CD4-positive, alpha-beta T cell treated with Interferon alpha-2 for 1 hour (primary cell): Measurements from ENCODE around the gene ADAM17.
"Not testable (repeated sequence)": the region's sequence is repeated elsewhere in the genome, so short reads cannot be mapped to it uniquely, and the experiment has no call there.

Experiments used
- DNase-seq, 2 donors: peaks; one replicate each; pipeline ENCODE4 v3.0.0-alpha.2; 2020 to 2022

Gene ADAM17

DNA sequence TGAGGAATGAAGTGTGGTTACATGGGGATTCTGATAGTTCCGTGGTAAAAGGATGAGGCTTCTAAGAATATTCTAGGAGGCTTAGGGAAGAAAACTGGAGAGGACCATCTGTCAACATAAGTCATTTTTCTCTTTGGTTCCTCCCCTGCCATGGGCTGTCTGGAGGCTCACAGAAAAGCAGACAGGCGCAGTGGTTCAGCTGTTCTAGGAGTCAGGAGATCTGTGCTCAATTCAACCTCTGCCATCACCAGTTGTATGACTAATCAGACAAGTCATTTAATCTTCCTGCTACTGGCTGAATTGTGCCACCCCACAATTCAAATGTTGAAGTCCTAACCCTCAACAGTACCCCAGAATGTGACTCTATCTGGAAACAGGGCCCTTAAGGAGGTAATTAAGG lies 36.4 kb downstream of the ADAM17 start:
- DNase-seq, result no peak

DNA sequence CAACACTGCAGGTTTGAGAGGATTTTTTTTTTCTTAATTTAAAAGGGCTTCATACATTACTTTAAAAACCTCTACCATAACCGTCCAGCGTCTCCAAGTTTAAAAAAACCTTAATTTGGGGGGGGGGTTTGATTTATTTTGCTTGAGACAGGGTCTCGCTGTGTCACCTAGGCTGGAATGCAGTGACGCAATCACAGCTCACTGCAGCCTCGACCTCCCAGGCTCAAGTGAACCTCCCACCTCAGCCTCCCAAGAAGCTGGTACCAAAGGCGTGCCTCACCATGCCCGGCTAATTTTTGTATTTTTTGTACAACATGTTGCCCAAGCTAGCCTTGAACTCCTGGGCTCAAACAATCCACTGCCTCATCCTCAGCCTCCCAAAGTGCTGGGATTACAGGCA lies 36.9 kb downstream of the ADAM17 start:
- DNase-seq, result no peak

DNA sequence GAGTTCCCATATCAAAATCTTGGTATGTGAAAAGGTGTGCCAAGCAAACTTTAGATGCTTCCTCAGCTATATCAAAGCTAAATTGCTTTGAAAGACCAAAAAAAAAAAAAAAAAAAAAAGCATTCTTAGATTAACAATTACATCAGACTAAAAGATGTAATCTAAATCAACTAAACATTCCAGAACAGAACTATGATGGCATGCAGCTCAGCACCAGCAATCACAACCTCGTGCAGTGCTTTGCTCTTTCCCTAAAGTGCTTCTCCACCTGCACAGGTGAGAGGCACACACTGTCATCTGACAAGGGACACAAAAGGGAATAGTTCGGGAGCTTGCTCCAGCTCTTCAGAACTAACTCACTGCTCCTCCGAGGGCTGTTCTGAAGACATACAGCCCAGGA lies 37.5 kb downstream of the ADAM17 start:
- no peak for DNase-seq

DNA sequence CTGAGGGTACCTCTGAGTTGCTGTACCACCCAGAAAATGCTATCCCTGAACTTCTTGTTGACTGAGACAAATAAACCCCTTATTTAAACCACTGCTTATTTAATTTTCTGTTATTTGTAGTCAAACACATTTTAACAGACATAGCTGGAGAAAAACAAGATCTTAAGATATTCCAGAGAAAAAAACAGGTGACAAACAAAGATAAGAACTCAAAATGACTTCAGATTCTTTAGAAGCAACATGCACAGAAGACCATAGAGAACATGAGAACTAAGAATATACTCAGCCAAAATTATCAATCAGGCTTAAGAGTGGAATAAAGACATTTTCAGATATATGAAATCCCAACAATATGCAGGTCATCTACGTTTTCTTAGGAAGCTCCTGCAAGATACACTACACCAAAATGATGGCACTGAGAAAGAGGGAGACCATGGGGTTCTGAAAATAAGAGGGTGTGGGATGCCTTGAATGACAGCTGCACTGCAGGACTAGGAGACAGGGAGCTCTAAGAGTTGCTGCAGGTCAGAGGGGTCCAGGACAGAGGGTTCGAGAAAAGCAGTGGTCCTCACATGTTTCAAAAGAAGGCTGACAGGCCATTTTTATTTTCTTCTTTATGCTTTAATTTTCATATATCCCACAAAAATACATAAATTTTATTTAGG lies 38.4 kb downstream of the ADAM17 start:
- DNase-seq, result no peak

DNA sequence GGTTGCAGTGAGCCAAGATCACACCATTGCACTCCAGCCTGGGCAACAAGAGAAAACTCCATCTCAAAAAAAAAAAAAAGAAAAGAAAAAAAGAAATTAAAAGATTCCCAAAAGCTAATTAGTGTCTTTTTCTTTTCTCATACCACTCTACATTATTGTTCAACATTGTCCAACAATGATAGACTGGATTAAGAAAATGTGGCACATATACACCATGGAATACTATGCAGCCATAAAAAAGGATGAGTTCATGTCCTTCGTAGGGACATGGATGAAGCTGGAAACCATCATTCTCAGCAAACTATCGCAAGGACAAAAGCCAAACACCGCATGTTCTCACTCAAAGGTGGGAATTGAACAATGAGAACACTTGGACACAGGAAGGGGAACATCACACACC lies 41.7 kb downstream of the ADAM17 start:
- not testable (repeated sequence) for DNase-seq

DNA sequence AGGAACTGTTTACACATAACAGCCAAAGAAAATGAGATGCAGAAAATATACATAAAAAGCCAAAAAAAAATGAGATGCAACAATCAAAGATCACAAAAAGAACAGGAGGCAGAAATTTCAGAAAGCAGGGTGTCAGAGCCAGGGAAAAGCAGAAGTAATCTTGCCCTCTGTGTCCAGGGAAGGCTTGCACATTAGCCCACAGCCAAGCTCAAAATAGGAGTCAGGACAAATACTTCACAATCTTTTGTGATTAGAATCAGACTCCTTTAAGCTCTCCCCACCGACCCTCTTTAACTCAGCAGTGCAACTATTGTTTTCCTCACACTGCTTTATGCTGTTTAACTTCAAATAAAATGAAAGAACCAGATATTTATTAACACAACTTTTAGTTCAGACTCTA lies 46.7 kb downstream of the ADAM17 start:
- DNase-seq, result no peak

DNA sequence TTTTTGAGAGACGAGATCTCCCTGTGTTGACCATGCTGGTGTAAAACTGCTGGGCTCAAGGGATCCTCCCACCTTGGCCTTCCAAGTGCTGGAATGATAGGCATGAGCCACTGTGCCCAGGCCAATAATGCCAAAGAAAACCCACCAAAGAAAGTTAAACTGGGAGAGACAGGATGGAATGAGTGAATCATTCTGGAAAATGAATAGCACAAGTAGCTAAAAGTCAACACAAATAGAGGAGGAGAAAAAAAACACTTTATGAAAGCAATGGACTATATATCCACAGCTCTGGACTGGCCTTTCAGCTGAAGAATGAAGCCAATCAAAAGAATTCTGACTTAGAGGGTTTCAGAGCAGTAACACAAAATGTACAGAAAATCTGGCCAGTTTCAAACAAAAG lies 57.4 kb downstream of the ADAM17 start:
- no peak for DNase-seq

DNA sequence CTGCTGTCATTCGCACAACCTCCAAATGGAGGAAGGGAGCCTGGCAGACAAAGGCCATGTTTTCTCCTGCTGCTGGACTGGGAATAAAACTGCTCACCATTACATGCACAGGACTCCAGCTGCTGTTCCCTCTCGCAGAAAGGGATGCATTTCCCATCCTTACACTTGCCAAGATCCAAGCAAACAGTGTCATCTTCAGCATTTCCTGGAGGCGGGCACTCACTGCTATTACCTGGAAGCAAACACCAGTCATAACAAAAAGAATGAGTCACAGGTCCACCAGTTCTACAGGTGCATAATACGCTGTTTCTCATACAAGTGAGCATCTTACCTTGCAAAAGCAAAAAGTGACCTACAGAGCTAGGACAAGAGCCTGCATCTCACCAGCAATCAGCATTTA lies 58.6 kb downstream of the ADAM17 start:
- DNase-seq, result no peak

DNA sequence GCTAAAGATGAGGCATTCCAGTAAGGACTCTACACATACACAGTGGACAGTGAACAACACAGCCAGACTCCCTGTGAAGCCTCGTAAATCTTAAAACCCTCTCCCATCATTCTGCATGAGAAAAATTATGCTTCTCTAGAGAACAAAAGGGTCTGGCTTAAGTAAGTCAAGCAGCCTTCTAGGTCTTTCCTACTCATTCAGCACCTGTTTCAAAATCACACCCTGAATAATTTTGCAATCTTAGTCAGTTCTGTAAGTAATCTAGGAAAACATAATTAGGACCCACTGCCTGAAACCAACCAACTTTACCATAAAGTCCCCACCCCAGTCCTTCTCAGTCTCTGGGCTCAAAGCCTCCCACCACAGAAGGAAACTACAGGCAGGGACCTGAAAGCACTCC lies 61.5 kb downstream of the ADAM17 start:
- DNase-seq, result no peak

DNA sequence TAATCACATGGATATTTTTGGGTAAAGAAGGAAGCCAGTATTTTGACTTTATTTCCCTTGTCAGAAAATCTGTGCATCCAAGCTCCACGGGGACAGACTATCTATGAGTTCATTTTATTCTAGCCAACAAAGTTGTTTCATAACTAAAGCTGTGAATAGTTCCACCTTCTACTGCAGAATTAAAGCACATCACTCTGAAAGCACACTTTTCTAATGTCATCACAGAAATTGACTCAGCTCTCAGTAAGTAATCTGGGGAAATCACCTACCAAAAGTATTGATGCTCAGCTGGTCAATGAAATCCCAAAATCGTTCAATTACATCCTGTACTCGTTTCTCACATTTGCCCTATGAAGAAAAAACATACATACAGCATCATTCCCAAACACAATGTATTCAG lies 62.2 kb downstream of the ADAM17 start:
- DNase-seq, result no peak

DNA sequence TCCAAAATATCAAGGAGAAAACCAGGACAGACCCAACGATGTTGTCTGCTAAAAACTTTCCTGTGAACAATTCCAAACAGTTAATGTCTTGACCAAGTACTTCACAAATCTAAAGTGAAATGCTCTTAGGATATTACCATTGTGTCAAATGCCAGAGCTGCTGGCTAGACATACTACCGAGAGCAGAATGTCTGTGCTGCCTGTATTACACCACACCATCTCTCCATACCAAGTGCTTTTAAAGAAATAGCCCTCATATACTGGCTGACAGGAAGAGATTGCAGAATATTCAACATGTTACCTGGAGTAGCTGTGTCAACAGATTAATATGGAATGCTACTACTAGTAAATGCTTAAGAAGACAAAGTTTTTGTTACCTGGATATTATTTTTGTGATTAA lies 62.7 kb downstream of the ADAM17 start:
- DNase-seq, result no peak

DNA sequence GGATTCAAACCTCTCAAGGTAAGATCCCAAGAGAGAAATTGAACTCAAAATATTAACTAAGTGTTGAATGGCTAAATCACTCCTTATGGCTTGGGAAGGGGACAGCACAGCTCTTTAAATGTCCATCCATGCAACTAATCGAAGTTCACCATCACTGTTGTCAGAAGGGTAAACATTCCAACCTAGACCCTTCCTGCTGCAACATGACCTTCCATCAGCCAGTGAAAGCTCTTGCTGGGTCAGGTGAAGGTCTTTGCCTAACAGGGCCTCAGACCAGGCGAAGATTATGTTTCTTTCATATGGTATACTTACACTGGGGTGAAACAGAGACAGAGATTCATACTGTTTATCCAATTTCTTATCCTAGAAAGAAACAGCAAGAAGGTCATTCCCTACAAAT lies 64.8 kb downstream of the ADAM17 start:
- DNase-seq, result no peak

DNA sequence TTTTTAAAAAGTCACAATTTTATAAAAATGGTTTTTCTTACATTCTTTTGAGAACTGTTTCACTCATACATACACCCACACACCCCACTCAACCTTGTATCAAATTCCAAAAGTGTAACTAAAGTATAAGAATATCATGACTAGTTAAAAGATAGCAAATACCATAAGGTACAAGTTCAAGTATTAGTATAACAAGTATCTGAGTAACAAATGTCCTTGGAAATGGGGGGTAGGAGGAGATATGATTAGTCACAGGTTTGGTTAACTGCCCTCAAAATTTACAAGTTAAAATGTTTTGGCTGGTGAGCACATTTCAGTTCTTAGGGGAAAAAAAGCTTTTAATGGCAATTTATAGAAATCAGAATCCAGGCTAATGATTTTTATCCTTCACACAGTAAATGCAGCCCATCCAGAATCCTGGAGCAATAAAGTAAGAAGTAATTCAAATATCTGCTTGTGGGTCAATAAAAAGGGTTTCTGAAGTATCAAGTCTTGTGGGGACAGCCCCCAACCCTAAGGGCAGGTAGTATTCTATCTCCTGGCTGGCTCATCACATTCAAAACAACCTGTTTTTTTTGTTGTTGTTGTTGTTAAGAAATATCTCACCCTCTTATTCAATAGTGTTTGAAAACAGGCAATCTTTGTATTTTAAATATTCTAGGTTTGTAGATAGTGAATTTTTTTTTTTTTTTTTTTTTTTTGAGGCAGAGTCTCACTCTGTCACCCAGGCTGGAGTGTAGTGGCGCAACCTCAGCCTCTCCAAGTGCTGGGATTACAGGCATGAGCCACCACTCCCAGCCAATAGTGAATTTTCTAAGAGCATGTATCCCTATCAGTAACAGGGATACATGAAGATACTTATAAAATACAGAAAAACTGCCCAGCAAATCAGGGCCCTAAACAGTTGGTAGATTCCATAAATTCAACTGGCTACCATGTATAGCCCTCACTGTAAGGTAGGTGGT lies 66.8 kb downstream of the ADAM17 start:
- no peak for DNase-seq

DNA sequence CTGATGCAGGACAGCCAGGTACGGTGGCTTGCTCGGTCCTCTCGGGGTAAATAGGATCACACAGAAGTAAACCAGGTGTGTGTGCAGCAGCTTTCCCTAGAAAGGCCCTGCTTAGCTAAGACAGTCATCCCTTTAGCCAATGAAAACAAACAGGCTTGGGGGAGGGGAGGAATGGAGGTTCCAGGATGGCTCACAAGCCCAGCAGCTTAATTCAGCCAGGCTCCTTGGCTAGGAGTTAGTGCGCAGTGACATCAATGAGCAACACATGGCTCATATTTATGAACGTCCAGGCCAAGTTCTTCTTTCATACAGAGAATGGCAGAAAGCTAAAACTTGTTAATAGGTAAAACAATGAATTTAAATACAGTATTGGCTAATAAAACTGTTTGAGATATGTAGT lies 71.1 kb downstream of the ADAM17 start:
- no peak for DNase-seq

DNA sequence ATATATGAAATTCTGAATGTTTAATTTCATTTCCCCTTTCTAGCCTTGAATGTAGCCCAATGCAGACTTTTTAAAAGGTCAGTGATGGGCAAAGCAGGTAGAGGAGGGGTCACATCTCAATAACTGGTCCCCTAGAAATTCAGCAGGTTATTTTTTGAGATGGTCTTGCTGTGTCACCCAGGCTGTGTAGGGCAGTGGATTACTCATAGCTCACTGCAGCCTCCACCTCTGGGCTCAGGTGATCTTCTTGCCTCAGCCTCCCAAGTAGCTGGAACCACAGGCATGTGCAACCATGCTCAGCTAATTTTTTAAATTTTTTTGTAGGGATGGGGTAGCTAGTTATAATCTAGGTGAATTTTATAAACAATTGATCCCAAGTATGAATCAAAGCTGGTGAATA lies 72.5 kb downstream of the ADAM17 start:
- DNase-seq, result no peak

DNA sequence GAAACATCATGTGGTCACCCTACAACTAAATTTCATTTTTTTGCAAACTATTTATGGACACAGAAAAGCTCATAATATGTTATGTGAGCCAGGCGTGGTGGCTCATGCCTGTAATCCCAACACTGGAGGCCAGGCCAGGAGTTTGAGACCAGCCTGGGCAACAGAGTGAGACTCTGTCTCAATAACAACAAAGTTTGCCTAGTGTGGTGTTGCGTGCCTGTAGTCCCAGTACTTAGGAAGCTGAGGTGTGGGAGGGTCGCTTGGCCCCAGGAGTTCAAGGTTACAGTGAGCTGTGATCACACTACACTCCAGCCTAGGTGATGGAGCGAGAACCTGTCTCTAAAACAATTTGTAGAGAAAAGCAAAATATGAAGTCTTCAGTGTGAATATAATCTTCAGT lies 75.5 kb downstream of the ADAM17 start:
- DNase-seq, result no peak

DNA sequence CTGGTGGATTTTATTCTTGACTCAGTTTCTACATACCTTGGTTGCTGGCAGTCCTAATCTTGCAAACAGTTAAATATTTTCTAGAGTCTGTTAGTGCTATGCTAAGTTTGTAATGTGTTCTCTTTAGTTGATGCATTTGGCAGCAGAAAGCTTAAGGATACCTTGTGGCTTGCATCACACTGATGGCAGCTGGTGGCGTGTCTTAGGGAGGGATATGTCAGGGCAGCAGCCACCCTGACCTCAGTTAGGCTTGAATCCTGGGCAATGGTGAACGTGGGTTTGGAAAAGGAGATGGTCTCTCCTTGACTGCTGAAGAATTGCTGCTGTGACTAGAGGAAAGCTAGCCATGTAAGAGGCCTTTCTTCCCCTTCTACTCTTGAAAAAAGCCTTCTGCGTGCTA lies 77.1 kb downstream of the ADAM17 start:
- no peak for DNase-seq

DNA sequence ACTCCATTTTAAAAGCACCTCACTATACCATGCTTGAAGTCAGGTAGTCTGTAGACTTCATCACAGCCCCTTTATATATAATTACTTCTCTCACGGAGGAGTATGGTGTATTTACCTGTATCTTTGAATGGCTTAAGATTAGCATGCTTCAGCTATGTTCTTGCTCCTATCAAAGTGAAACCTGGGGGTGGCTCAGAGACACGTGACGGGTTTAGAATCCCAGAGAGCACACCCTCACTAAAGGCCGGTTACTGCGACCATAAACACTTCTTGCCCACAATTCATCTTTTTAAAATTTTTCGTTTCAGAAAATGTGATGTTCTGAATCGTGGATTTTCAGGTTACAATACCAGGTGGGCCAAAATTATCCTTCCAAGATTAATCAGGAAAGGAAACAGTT lies 77.7 kb downstream of the ADAM17 start:
- no peak for DNase-seq

DNA sequence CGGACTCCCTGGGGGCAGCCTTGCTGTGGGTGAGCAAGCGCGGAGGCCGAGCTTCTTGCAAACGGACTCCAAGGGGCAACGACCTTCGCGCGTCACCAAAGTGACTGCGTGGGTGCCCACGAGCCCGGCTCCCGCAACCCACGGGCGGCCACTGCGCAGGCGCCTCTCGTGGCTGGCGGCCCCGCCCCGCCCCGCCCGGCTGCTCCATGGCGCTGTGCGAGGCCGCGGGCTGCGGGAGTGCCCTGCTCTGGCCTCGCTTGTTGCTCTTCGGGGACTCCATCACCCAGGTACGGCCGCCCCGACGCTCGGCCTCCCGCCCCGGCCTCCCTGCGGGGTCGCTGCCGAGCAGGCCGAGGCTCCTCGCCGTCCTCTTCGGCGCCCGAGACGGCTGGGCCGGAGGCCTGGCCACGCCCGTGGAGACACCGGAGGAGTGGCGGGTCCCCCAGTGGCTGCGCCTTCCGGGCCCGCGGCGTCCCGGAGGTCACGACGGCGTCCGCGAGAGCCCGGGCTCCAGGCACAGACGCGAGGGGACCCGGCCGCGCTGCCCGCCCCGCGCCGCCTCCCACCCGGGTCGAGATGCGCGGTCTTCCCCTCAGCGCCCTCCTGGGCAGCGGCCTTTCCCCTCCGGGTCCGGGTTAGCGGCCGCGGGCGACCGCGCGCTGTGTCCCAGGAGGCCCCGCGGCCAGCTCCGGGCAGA lies 81.1 kb downstream of the ADAM17 start, which contains the start of gene IAH1:
TSS of gene IAH1 (plus strand) at position 191 of the 697 bp plus-strand sequence. CDS start at position 207, 16 bp downstream.
- peak; percentile 71 to 84 for DNase-seq

DNA sequence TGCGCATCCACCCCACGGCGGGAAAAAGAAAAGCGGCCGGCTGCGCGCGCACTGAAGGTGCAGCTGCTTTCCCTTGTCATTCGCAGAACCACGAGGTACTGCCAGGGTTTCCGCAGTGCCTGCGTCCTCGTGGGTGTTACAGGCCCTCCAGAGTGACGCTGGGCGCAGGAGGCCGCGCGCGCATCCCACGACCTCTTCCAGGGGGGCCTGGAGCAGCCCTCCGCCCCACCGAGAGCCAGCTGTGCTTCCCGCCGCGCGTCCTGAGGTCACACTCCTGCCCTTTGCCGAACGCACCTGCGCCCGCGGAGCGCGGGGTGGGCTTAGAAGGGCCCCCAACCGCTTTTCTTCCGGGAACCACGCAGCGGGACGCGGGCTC lies 81.7 kb downstream of the ADAM17 start:
- peak; percentile 71 to 79 for DNase-seq

DNA sequence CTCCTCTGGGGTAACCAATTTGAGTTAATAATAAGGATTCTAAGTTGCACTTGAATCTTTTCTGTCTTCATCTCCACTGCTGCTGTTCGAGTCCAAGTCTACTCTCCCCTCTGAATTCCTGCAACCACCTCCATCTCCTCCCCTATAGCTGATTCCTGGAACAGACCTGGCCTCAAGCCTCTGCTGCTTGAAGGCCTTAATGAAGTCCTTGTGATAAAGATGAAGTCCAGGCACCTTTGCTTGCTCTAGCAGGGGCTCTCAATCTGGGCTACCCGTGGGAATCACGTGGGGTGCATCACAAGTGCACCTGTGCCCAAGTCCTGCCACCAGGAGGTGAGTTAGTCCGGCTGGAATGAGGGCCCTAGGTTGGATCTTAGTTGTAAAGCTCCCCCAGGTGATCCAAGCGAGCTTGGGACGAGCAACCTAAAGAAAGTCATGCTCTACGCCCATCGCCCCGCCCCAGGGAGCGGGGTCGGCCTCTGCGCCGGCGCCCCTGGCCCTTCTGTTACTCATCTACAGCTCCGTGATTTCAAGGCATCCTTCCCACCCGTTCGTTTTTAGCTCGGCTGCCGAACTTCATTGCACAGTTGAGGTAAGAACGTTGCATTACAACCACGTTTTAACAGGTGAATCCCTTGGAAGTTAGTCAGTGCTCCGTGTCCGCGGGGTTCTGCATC lies 82.2 kb downstream of the ADAM17 start:
- DNase-seq, result peak in 1 of 2 donors; percentile 36

DNA sequence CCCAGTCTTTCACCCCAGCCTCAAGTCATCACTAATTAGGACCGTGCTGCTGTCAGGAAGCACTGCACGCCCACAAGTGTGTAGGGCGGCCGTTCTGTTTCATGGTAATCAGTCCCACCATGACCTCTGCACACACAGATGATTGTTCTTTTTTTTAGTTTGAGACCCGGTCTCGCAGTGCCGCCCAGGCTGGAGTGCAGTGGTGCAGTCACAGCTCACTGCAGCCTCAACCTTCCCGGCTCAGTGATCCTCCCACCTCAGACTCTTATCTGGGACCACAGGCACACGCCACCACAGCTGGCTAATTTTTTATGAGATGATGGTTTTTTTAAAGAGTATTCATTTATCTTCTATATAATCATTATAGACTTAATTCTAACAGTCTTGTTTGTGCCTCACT lies 83.1 kb downstream of the ADAM17 start:
- no peak for DNase-seq

DNA sequence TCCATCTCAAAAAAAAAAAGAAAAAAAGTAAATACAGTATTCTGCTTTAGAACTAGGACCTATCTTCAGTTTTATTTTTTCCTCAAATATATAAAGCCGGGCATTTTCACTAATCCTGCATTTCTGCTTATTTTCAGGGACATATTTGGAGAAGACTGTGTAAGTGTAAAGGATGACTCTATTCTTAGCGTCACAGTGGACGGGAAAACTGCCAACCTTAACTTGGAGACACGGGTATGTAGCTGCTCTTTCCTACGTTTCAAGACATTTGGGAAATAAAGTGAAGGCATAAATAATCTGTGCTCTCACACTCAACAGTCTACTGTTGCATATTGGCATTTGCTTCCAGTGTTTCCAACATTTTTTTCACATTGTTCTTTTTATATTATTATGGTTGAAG lies 84.4 kb downstream of the ADAM17 start:
- DNase-seq, result no peak
